AG08395 (cell line): Measurements from ENCODE around the gene TPCN2.
"Not testable (repeated sequence)": the region's sequence is repeated elsewhere in the genome, so short reads cannot be mapped to it uniquely, and the experiment has no call there.

Source experiments
- DNase-seq: peaks from one replicate; pipeline ENCODE4 v3.0.0; 2012; ENCODE audit warnings: mixed read lengths, low spot score

The TPCN2 gene

DNA sequence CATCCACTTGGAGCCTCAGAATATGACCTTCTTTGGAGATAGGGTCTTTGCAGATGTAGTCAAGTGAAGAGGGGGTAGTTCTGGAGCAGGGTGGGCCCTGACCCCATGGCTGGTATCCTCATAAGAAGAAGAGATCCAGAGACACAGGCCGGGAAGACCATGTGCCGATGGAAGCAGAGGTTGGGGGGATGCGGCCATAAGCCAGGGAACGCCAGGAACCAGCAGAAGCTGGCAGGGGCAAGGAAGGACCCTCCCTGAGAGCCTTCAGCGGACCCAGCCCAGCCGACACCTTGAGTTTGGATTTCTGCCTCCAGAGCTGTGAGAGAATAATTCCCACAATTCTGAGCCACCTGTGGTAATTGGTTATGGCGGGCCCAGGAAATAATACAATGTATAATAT is 80.9 kb downstream of the TPCN2 start:
- no peak for DNase-seq

DNA sequence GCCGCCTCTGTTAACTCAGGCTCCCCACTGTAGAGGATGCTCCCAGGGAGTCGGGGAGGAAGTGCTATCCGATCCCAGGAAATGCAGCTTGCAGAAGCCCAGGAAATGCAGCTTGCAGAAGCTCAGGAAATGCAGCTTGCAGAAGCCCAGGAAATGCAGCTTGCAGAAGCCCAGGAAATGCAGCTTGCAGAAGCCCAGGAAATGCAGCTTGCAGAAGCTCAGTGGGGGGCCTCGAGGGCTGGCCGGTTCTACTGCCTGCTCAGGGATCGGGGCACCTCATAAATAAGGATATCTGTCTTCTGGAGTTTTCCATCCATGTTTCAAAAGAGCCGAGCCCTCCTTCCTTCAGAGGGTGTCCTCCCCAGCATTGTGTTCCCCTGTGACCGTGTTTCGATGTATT is 81.9 kb downstream of the TPCN2 start:
- DNase-seq = no peak

DNA sequence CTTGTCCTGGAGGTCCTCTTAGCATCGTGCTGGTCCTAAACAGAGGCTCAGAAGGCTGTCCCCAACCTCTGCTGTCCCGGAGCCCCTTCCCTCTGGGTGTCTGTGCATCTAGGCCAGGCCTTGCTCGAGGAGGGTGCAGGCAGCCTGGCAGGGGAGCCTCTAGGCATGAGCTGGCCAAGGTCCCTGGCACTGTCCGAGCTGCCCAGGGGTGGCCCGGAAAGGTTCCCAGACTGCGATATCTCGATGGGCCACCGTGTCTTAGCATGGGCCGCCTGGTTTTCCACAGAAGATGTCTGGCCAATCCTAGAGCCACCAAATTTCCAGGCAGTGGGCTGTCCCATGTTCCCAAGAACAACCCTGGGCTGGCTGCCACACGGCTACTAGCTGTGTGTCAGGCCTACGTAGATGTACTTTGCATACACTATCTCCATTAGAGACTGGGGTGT is 82.4 kb downstream of the TPCN2 start:
- DNase-seq = no peak

DNA sequence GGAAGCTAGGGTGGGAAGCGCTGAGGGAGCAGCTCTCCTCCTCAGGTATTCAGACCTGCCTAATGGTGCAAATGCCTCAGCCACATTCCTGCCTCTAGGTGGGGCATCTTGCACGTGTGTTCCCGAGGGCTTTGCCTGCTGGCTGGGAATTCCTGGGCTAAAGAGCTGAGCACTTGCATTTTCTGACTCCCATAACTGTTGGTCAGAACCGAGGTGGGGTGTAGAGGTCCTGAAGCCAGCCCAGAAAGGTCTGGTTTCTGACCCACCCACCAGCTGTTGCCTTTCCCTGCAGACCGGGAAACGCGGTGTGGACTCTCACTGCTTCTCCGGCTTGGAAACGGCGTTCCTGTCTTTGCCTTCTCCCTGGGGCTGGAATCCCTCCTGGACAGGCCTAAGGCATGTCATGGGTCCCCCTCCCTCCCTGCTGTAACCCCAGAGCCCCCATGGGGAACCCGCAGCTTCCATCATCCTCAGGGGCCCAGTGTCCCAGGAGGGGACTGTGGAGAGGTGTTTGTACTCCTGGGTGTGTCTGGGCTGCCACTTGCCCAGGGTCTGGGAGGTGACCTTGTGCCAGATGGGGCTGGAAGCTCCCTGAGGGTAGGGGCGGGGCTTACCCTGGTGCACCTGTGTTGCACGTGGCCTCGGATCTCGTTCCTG is 83.0 kb downstream of the TPCN2 start:
- DNase-seq = peak; percentile 77

DNA sequence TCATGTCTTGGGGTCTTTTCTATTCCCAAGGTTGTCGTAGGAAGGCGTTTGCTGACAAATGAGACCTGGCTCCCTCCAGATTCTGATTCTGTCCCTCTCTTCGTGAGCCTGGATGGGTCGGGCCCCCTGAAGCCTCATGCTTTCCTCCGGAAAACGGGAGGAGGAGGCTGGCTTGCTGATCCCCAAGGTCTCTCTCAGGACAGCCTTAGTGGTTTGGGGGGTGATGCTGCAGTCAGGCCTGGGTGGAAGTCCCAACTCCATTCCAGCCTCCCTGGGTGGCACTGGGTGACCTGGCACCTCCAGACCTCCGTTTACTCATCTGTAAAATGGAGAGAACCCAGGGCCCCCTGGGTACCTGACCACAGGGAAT is 83.6 kb downstream of the TPCN2 start:
- DNase-seq = no peak

DNA sequence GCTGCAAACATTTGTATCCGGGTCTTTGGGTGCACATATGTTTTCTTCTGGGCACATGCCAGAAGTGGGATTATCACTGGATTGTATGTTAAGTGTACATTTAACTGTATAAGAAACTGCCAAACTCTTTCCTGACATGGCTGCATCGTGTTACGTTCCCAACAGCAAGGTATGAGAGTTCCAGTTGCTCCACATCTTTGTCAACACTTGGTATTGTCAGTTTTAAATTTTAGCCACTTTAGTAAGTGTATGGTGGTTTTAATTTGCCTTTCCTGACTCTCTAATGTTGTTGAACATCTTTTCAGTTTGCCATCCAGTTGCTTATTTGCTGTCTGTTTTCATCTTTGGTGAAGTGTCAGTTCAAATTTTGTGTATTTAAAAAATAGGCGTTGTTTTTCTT is 84.5 kb downstream of the TPCN2 start:
- DNase-seq = no peak

DNA sequence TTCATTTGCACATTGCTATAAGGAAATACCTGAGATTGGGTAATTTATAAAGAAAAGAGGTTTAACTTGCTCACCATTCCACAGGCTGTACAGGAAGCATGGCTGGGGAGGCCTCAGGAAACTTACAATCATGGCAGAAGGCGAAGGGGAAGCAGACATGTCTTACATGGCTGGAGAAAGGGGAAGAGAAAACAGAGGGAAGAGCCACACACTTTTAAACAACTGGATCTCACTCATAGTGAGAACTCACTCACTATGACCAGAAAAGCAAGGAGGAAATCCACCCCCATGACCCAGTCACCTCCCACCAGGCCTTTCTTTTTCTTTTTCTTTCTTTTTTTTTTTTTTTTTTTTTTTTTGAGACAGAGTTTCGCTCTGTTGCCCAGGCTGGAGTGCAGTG is 85.5 kb downstream of the TPCN2 start:
- DNase-seq = not testable (repeated sequence)

DNA sequence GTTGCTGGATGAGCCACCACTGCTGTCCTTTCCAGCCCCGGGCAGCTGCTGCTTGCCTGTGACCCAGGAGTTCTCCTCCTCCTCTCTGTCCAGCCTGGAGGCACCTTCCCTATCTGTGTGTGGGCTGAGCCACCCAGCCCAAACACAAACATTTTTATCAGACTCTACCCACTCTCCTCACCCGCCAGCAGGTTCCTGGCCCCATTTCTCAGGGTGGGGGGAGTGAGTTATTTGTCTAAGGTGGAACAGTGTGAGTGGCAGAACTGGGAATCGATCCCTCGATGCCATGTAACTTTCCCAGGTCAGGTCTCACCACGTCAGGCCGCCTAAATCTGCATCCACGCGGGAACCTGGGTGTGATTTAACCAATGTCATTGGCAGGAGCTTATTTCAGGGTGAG is 86.2 kb downstream of the TPCN2 start:
- DNase-seq = no peak

DNA sequence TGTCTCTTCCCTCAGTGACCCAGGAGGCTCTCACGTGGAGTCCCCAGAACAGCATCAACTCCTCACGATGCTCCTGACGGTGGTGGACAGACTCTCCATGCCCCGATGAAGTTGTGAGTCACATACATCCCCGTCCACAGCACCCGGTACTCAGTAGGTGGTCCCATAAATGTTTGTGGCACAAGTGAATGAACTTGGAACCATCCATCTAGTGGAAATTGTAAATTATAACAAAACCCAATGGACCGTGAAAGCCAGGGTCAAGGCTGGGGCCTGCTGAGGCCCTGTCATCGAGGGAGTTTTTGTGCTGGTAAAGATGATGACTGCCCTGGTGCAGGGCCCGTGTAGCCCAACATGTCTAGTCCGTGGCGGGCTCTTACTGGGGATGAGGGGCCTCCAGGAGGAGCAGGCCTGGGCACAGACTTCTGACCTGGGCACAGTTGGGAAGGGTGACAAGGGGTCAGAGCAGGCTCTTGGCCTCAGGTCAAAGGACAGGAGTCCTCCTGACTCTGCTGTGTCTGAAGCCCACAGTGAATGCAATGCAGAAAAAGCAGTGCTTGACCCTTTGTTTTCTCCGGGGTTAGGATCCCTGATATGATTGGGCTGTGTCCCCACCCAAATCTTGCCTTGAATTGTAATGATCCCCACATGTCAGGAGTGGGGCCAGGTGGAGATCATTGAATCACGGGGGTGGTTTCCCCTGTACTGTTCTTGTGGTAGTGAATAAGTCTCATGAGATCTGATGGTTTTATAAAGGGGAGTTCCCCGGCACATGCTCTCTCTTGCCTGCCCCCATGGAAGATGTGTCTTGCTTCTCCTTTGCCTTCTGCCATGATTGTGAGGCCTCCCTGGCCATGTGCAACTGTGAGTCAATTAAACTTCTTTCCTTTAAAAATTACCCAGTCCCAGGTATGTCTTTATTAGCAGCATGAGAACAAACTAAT is 87.0 kb downstream of the TPCN2 start:
- DNase-seq = no peak

DNA sequence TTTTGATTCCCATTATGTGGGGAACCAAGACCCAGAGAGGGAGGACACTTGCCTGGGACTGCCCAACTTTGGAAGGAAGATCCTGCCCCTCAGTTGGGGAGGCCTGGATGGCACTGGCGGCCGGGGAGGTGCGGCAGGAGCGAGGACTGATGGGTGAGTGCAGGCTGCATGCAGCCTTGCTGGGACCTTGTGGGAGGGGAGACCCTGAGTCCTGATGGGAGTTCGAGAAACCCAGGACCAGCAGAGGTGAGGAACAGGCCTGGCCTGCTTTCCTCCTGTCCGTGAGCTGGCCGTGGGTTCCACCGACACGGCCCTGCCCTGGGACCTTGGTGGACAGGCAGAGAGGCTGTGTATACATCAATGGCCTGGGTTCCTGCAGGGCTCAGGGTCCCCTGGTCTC is 87.7 kb downstream of the TPCN2 start:
- no peak for DNase-seq

DNA sequence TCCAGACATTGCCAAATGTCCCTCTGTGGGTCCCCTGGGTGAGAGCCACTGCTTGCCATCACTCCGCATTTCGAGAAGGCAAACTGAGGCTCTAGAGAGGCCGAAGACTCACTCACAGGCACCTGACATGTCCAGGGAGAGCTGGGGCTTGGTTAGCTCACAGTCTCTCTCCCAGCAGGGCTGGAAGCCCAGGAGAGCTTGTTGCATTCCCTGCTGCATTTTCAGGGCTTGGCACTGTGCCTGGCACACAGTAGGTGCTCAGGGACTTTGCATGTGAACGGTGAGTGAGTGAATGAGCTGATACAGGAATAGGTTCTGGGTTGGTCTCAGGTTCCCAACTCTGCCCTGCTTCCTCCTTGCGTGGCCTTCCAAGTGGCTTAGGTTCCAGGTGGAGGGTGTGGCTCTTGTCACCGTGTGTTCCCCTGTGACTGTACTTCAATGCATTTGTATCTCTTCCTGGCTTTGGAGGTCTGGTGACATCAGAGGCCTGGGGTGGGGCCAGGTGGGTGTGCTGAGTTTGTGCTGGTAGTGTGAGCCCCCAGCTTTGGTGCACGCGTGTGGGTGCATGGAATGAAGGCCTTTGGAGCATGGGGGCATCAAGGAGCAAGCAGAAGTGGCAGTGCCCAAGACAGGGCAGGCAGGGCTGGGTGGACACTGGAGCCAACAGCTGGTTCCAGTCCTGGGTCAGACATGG is 88.6 kb downstream of the TPCN2 start:
- no peak for DNase-seq

DNA sequence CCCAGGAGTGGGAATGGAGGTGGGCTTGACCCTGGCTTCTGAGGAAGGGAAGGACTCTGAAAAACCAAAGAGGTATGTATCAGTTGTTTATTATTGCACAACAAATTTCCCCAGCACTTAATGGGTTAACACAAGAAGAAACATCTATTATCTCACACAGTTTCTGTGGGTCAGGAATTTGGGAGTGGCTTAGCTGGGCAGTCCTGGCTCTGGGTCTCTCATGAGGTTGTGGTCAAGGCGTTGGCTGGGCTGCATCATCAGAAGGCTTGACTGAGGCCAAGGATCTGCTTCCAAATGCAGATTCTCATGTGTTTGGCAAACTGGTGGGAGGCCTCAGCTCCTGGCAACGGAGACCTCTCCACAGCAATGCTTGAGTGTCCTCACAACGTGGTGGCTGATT is 89.5 kb downstream of the TPCN2 start:
- DNase-seq = peak; percentile 71

DNA sequence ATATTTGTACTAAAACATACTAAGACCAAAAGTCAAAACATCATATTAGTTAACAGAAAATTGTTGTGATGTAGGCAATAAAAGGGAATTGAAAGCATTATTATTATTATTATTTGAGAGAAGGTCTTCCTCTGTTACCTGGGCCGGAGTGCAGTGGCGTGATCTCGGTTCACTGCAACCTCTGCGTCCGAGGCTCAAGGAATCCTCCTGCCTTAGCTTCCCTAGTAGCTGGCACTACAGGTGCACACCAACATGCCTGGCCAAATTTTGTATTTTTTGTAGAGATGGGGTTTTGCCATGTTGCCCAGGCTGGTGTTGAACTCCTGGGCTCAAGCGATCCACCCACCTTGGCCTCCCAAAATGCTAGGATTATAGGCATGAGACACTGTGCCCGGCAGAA is 91.4 kb downstream of the TPCN2 start:
- not testable (repeated sequence) for DNase-seq

DNA sequence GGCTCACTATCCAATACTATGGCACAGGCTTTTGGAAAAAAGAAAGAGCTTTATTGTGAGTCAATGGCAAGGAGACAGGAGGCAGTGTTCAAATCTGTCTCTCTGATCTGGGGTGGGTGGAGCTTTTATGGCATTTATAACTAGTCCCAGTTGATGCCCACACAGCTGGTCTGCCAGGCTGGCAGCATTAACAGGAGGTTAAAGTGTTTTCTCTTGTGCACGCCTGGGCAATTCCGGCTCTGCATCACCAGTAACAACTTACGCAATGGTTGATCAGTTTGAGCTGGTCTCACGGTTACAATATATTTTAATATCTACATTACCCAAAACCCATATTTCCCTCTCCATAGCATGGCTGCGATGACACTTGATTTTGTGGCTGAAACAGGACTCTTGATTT is 91.9 kb downstream of the TPCN2 start:
- DNase-seq = no peak

DNA sequence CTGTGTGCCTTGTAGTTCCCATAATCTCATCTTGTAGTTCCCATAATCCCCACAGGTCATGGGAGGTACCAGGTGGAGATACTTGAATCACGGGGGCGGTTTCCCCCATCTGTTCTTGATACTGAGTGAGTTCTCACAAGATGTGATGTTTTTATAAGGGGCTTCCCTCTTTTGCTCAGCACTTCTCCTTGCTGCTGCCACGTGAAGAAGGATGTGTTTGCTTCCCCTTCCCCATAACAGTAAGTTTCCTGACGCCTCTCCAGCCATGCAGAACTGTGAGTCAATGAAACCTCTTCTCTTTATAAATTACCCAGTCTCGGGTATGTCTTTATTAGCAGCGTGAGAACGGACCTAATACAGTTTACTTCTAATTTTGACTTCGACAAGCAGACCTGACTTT is 93.0 kb downstream of the TPCN2 start:
- no peak for DNase-seq

DNA sequence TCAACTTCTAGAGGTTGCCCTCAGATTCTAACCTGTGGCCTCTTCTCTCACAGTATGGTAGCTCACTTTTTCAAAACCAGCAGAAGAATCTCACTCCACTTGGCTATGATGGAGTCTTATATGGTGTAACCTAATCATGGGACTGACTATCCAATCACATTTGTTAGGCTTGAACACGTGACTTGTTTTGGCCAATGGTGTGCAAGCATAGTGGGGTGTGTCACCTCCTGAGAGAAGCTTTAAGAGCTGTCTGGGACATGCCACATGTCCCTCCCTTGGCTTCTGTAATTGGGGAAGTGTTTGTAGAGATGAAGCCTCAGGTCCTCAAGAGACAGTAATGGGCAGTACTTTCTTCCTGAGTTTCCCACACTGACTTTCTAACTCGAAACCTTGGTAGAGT is 94.2 kb downstream of the TPCN2 start:
- no peak for DNase-seq

DNA sequence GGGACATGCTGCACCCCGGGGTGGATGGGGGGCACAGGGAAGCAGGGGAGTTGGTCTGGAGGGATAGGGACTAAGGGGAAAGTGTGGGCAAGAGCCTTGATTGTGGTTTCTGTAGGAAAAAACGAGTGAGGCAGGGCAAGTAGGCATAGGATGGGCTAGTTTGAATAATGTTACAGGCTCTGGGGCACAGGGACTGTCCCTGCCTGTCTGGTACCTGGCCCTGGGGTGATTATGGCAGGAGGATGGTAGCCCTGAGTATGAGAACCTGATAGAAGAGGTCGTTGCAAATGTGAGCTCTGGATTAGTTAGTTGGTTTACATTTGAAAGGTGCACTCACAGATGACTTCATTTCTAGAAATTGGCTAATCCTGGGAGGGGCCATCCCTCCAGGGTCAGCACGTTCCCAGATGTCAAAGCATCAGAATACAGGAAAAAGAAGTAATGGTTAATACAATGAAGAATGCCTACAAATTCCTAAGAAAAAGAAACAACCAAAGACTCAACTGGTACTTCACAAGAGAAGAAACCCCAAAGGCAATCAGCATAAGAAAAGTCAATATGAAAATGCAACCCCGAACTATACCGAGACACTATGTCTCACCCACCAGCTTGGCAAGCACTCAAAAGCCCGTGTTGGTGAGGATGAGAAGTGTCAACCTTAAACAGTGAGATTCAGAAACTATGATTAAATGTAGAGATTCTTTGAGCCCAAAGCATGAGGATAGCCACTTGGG is 95.8 kb downstream of the TPCN2 start:
- DNase-seq = no peak

DNA sequence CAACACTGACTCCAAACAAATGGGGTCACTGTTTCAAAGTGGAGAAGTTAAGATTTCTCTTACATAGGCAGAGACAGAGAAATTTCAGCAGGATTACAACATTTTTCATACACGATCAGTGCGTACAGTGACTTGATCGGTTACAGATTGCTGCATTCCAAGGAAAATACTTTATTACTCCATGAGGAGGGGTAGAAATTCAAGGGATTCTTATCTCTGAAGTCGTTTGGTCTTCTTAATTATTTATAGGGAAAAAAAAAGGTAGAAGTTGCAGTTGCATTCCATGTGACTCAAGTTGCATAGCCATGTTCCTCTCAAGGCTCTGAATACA is 96.3 kb downstream of the TPCN2 start:
- peak; percentile 15 for DNase-seq

DNA sequence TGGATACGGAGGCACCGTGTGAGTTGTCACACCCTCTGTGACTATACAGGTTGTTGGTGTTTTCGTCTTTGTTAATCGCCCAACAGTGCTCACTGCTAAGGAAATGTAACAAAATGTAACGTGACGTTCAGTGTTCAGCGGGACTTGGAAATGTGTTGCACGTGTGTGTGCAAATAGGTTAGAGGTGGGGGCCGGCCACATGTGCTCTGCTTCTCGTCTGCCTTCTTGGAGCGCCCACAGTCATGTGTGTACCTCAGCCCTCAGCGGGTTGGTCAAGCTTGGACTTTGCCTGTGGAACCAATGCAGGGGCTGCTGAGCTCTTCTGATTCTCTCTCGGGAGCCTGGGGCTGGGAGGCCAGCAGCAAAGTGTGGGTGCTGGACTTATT is 99.6 kb downstream of the TPCN2 start:
- DNase-seq = no peak

DNA sequence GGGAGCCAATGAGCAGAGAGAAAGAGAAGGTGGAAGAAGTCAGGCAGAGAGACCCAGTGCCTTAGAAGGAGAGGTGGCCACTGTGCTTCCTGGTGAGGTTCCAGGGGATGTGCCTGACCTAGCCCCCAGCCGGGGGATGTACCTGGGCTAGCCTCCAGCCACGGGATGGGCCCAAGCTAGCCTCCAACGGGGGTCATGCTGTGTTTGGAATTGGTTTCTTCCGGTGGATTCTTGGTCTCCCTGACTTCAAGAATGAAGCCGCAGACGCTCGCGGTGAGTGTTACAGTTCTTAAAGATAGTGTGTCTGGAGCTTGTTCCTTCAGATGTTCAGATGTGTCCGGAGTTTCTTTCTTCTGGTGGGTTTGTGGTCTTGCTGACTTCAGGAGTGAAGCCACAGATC is 100.1 kb downstream of the TPCN2 start:
- no peak for DNase-seq

DNA sequence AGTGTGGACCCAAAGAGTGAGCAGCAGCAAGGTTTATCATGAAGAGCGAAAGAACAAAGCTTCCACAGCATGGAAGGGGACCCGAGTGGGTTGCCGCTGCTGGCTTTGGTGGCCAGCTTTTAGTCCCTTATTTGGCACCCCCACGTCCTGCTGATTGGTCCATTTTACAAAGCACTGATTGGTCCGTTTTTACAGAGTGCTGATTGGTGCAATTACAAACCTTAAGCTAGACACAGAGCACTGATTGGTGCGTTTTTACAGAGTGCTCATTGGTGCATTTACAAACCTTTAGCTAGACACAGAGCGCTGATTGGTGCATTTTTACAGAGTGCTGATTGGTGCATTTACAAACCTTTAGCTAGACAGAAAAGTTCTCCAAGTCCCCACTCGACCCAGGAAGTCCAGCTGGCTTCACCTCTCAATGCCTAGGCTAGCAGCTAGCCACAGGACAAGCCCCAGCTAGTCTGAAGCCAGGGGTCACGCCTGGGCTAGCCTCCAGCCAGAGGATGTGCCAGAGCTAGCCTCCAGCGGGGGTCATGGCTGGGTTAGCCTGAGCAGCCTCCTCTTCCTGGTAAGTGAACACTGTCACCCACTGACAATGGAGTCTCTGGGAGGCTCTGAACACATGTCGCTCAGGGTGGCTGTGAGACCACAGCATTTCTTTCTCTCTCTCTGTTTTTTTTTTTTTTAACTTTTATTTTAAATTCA is 100.8 kb downstream of the TPCN2 start:
- DNase-seq = not testable (repeated sequence)

DNA sequence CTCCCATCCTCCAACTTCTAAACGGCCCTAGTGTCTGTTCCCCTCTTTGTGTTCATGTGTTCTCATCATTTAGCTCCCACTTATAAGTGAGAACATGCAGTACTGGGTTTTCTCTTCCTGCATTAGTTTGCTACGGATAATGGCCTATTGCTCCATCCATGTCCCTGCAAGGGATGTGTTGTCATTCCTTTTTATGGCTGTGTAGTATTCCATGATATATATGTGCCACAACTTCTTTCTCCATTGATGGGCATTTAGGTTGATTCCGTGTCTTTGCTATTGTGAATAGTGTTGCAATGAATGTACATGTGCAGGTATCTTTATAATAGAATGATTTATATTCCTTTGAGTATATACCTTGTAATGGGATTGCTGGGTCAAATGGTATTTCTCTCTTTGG is 101.4 kb downstream of the TPCN2 start:
- DNase-seq = no peak
